ENCODE data around the gene KLHL26. TPM values are rescaled to one million over a fixed set of nuclear protein-coding genes. Genes with fewer than 3 reads are reported as not detected.

The KLHL26 gene
- total and polyA plus RNA-seq, 2 of the 13 experiments (the other 11 are each of a cell fraction or from before 2014, with no cell fraction given), result 1.5 to 1.7 TPM

DNA sequence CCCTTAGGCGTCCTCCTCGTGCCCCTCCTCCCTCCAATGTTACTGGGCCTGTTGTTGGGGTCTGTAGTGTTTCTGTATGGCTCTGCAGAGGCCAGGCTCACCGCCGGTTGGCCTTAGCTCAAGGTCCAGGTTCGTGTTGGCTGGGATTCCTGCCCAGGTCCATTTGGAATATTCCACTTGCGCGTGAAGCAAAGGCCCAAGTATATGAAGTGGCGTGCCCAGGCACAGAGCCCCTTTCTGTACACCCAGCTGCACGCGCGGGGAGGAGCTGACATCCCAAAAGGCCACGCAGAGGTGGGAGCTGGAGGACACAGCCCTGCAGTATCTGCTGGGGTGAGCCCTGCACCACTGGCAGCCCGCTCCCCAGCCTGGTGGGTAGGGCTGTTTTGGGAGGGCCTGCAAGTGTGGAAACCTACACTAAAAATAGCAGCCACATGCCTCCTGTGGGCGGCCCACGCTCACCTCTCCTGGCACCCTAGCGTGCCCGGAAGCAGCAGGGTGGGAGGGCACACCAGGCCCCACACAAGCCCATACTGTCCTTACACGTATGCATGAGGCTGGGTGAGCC is 76.8 kb downstream of the KLHL26 start (continued):
- TF ChIP-seq HNF4G (IDR thresholded peaks at IDR 0.05; ENCODE audit: borderline replicate concordance, low read depth, low read length), result peak; percentile 41; the same call in 1 of the 2 replicates
- TF ChIP-seq HNF4G (CRISPR knock-in tag; IDR thresholded peaks at IDR 0.05; ENCODE audit: borderline replicate concordance, low read depth), result 0 out of 2 replicates have a peak, but pooled peaks have one; percentile 18
- TF ChIP-seq ATF7-NPFF (CRISPR knock-in tag; IDR thresholded peaks at IDR 0.05; ENCODE audit: low read depth), result no peak
- no peak for TF ChIP-seq THAP11 (CRISPR knock-in tag; IDR thresholded peaks at IDR 0.05)
- TF ChIP-seq MED8 (CRISPR knock-in tag; IDR thresholded peaks at IDR 0.05; ENCODE audit: insufficient replicate concordance), result no peak
- TF ChIP-seq BORCS8-MEF2B (CRISPR knock-in tag; IDR thresholded peaks at IDR 0.05), result peak; percentile 16; the same call in 1 of the 2 replicates
- no peak; the same call in 1 of the 2 replicates for TF ChIP-seq RXRA (CRISPR knock-in tag; IDR thresholded peaks at IDR 0.05)
- TF ChIP-seq ZNF337 (CRISPR knock-in tag; IDR thresholded peaks at IDR 0.05; ENCODE audit: borderline replicate concordance, low read depth), result no peak
- no peak for TF ChIP-seq ZIK1 (CRISPR knock-in tag; IDR thresholded peaks at IDR 0.05; ENCODE audit: borderline replicate concordance, low read depth)
- TF ChIP-seq, protein P1, sequence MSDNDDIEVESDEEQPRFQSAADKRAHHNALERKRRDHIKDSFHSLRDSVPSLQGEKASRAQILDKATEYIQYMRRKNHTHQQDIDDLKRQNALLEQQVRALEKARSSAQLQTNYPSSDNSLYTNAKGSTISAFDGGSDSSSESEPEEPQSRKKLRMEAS (IDR thresholded peaks at IDR 0.05), result peak; percentile 62; the same call in 1 of the 2 replicates
- TF ChIP-seq ZNF234 (CRISPR knock-in tag; conservative IDR thresholded peaks at IDR 0.05), result no peak
- no peak for TF ChIP-seq ZSCAN31 (CRISPR knock-in tag; IDR thresholded peaks at IDR 0.05; ENCODE audit: low read depth)
- no peak for TF ChIP-seq THYN1 (CRISPR knock-in tag; IDR thresholded peaks at IDR 0.05; ENCODE audit: borderline replicate concordance, low read depth)
- TF ChIP-seq, protein P2, sequence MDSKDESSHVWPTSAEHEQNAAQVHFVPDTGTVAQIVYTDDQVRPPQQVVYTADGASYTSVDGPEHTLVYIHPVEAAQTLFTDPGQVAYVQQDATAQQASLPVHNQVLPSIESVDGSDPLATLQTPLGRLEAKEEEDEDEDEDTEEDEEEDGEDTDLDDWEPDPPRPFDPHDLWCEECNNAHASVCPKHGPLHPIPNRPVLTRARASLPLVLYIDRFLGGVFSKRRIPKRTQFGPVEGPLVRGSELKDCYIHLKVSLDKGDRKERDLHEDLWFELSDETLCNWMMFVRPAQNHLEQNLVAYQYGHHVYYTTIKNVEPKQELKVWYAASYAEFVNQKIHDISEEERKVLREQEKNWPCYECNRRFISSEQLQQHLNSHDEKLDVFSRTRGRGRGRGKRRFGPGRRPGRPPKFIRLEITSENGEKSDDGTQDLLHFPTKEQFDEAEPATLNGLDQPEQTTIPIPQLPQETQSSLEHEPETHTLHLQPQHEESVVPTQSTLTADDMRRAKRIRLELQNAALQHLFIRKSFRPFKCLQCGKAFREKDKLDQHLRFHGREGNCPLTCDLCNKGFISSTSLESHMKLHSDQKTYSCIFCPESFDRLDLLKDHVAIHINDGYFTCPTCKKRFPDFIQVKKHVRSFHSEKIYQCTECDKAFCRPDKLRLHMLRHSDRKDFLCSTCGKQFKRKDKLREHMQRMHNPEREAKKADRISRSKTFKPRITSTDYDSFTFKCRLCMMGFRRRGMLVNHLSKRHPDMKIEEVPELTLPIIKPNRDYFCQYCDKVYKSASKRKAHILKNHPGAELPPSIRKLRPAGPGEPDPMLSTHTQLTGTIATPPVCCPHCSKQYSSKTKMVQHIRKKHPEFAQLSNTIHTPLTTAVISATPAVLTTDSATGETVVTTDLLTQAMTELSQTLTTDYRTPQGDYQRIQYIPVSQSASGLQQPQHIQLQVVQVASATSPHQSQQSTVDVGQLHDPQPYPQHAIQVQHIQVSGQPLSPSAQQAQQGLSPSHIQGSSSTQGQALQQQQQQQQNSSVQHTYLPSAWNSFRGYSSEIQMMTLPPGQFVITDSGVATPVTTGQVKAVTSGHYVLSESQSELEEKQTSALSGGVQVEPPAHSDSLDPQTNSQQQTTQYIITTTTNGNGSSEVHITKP (CRISPR knock-in tag; IDR thresholded peaks at IDR 0.05; ENCODE audit: low read depth), result peak; percentile 91
- peak; percentile 47; the same call in 1 of the 2 replicates for TF ChIP-seq KDM5B (CRISPR knock-in tag; IDR thresholded peaks at IDR 0.05; ENCODE audit: borderline replicate concordance)
- TF ChIP-seq GATAD2A (CRISPR knock-in tag; IDR thresholded peaks at IDR 0.05), result peak; percentile 65
- no peak for TF ChIP-seq ELF4 (CRISPR knock-in tag; IDR thresholded peaks at IDR 0.05; ENCODE audit: borderline replicate concordance)
- TF ChIP-seq, protein P3, sequence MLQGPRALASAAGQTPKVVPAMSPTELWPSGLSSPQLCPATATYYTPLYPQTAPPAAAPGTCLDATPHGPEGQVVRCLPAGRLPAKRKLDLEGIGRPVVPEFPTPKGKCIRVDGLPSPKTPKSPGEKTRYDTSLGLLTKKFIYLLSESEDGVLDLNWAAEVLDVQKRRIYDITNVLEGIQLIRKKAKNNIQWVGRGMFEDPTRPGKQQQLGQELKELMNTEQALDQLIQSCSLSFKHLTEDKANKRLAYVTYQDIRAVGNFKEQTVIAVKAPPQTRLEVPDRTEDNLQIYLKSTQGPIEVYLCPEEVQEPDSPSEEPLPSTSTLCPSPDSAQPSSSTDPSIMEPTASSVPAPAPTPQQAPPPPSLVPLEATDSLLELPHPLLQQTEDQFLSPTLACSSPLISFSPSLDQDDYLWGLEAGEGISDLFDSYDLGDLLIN (CRISPR knock-in tag; IDR thresholded peaks at IDR 0.05; ENCODE audit: borderline replicate concordance), result no peak
- TF ChIP-seq, protein P4, sequence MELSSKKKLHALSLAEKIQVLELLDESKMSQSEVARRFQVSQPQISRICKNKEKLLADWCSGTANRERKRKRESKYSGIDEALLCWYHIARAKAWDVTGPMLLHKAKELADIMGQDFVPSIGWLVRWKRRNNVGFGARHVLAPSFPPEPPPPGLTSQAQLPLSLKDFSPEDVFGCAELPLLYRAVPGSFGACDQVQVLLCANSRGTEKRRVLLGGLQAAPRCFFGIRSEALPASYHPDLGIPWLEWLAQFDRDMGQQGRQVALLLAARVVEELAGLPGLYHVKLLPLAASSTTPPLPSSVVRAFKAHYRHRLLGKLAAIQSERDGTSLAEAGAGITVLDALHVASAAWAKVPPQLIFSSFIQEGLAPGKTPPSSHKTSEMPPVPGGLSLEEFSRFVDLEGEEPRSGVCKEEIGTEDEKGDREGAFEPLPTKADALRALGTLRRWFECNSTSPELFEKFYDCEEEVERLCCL (CRISPR knock-in tag; IDR thresholded peaks at IDR 0.05; ENCODE audit: borderline replicate concordance), result no peak
- TF ChIP-seq ZNF264 (CRISPR knock-in tag; IDR thresholded peaks at IDR 0.05), result 0 out of 2 replicates have a peak, but pooled peaks have one; percentile 65
- TF ChIP-seq ZNF326 (CRISPR knock-in tag; IDR thresholded peaks at IDR 0.05; ENCODE audit: borderline replicate concordance), result no peak
